ENCODE data around the gene ZPR1. TPM values are rescaled to one million over a fixed set of nuclear protein-coding genes. Genes with fewer than 3 reads are reported as not detected.

Gene ZPR1
- total and polyA plus RNA-seq, 2 donors (not counting 1 experiment from before 2014, with no cell fraction given), result 17.9 to 63.1 TPM

DNA sequence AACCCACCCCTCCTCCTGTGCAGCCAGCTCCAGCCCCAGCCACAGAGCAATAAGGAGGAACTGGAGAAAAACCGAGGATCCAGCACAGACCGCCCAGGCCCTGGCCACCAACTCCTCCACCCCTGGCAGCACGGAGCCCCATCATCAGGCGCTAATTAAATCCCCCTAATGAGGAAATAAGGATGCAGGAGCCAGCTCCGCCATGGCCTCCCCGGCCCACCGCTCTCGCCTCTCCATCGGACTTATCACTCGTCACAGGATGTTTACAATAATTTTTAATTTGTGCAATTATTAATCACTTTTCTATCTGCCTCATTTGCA is 57.6 kb downstream of the ZPR1 start:
- ATAC-seq (ENCODE audit: low read depth), result no peak
- WGBS (ENCODE audit: insufficient coverage), result 90% methylated on average over 2 of the region's 10 CpGs
- Histone ChIP-seq H3K4me2 (replicated peaks; ENCODE audit: low read depth, low read length, poor library complexity, severe bottlenecking) (no peak overlapping the region), H3K4me1 (ENCODE audit: control insufficient read depth in 2 of 2, insufficient read depth in 2 of 2, low read length in 2 of 2) (peaks cover 0 to 12% of the 10 kb centered on the region in 2 donors), H3K9me3 (ENCODE audit: control extremely low read depth in 1 of 3, control insufficient read depth in 2 of 3, insufficient read depth in 1 of 3, low read length in 2 of 3) (no peaks in the 10 kb centered on the region), H3K79me2 (ENCODE audit: control insufficient read depth, insufficient read depth, low read length) (no peaks in the 10 kb centered on the region), H3K27me3 (replicated peaks in 1 of 4; ENCODE audit: control extremely low read depth in 1 of 4, control insufficient read depth in 3 of 4, insufficient read depth in 4 of 4, low read length in 3 of 4) (no peaks in the 10 kb centered on the region), H3K36me3 (replicated peaks in 1 of 2; ENCODE audit: control extremely low read depth in 1 of 2, control insufficient read depth in 1 of 2, extremely low read depth in 1 of 2, insufficient read depth in 2 of 2, low read length in 1 of 2) (no peaks in the 10 kb centered on the region), H4K20me1 (ENCODE audit: control insufficient read depth, insufficient read depth, low read length, poor library complexity, severe bottlenecking) (no peaks in the 10 kb centered on the region), H2AFZ (ENCODE audit: insufficient read depth, low read depth, low read length, poor library complexity, severe bottlenecking) (no peak overlapping the region), H3K9ac (ENCODE audit: low read length) (no peak overlapping the region), H3K4me3 (ENCODE audit: control extremely low read depth in 1 of 5, extremely low read depth in 1 of 5, insufficient read depth in 1 of 5, low read depth in 2 of 5, low read length in 4 of 5) (no peak overlapping the region), H3K27ac (ENCODE audit: low read length in 2 of 2) (no peak overlapping the region)
- POLR2A ChIA-PET, result no interaction called here
- CTCF ChIA-PET, result no interaction called here
- TF ChIP-seq, protein P1, sequence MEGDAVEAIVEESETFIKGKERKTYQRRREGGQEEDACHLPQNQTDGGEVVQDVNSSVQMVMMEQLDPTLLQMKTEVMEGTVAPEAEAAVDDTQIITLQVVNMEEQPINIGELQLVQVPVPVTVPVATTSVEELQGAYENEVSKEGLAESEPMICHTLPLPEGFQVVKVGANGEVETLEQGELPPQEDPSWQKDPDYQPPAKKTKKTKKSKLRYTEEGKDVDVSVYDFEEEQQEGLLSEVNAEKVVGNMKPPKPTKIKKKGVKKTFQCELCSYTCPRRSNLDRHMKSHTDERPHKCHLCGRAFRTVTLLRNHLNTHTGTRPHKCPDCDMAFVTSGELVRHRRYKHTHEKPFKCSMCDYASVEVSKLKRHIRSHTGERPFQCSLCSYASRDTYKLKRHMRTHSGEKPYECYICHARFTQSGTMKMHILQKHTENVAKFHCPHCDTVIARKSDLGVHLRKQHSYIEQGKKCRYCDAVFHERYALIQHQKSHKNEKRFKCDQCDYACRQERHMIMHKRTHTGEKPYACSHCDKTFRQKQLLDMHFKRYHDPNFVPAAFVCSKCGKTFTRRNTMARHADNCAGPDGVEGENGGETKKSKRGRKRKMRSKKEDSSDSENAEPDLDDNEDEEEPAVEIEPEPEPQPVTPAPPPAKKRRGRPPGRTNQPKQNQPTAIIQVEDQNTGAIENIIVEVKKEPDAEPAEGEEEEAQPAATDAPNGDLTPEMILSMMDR (IDR thresholded peaks at IDR 0.05), result no peak
- no peak for TF ChIP-seq EZH2 (IDR thresholded peaks at IDR 0.05; ENCODE audit: borderline replicate concordance, insufficient read depth, low read depth, low read length, poor library complexity, severe bottlenecking)
- Mint-ChIP-seq H3K4me3 (no peak overlapping the region), H3K4me1 (peaks cover 15% of the 10 kb centered on the region), H3K27ac (no peak overlapping the region), H3K9me3 (ENCODE audit: insufficient read depth) (no peaks in the 10 kb centered on the region), H3K27me3 (peaks cover 7% of the 10 kb centered on the region)
- DNase-seq, result no peak
- intact Hi-C loops (cut with micrococcal nuclease), result no loop called here

DNA sequence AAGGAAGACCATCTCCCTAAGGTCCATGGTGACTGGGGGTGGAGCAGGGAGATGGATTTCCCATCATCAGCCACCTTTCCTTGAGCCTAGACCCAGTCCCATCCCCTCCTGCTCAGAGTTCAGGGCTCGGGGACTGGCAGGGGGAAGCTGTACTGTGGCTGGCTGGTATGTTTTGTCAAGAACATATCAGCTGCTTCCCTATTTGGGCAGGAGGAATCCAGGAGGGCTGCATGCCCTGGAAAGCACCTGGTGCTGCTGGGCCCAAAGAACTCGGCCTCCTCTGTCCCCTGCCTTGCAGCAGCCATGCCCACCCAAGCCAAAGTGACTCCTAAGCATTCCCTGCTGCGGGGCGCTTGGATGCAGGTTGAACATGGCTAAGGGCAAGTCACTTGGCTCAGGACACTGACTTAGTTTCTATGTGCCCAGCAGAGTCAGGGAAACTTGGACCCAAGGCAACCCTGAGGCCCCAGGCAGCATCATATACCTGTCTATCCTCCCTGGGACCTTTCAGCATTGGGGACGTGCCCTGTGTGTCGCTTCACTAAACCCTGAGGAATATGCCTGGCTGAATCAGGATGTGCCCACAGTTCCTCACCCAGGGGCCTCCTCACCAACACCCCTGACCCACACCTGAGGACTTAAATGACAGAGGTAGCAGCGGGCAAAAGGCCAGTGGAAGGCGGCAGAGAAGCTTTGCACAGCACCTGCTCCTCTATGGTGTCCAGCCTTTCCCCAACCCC is 58.2 kb downstream of the ZPR1 start:
- H3K4me2 ChIP-seq (replicated peaks; ENCODE audit: low read depth, low read length, poor library complexity, severe bottlenecking), result no peak overlapping the region
- no peaks in the 10 kb centered on the region for H3K27me3 ChIP-seq (replicated peaks in 1 of 4; ENCODE audit: control extremely low read depth in 1 of 4, control insufficient read depth in 3 of 4, insufficient read depth in 4 of 4, low read length in 3 of 4)
- no peak overlapping the region for H3K9ac ChIP-seq (ENCODE audit: low read length)
- H3K27ac Mint-ChIP-seq, result no peak overlapping the region
- no peak for DNase-seq
- intact Hi-C loops (cut with micrococcal nuclease), result no loop called here
- peaks cover 10% of the 10 kb centered on the region for H3K27me3 Mint-ChIP-seq
- no peaks in the 10 kb centered on the region for H3K9me3 ChIP-seq (ENCODE audit: control extremely low read depth in 1 of 3, control insufficient read depth in 2 of 3, insufficient read depth in 1 of 3, low read length in 2 of 3)
- no peak overlapping the region for H3K27ac ChIP-seq (ENCODE audit: low read length in 2 of 2)
- H3K4me1 ChIP-seq (ENCODE audit: control insufficient read depth in 2 of 2, insufficient read depth in 2 of 2, low read length in 2 of 2), result peaks cover 0 to 12% of the 10 kb centered on the region in 2 donors
- ChIA-PET CTCF (no interaction called here), POLR2A (no interaction called here)
- no peak overlapping the region for H3K4me3 Mint-ChIP-seq
- H3K36me3 ChIP-seq (replicated peaks in 1 of 2; ENCODE audit: control extremely low read depth in 1 of 2, control insufficient read depth in 1 of 2, extremely low read depth in 1 of 2, insufficient read depth in 2 of 2, low read length in 1 of 2), result no peaks in the 10 kb centered on the region
- no peak overlapping the region for H3K4me3 ChIP-seq (ENCODE audit: control extremely low read depth in 1 of 5, extremely low read depth in 1 of 5, insufficient read depth in 1 of 5, low read depth in 2 of 5, low read length in 4 of 5)
- WGBS (ENCODE audit: insufficient coverage), result 88% methylated on average over 7 of the region's 8 CpGs
- no peak for ATAC-seq (ENCODE audit: low read depth)
- H2AFZ ChIP-seq (ENCODE audit: insufficient read depth, low read depth, low read length, poor library complexity, severe bottlenecking), result no peak overlapping the region
- H4K20me1 ChIP-seq (ENCODE audit: control insufficient read depth, insufficient read depth, low read length, poor library complexity, severe bottlenecking), result no peaks in the 10 kb centered on the region
- no peaks in the 10 kb centered on the region for H3K79me2 ChIP-seq (ENCODE audit: control insufficient read depth, insufficient read depth, low read length)
- TF ChIP-seq EZH2 (IDR thresholded peaks at IDR 0.05; ENCODE audit: borderline replicate concordance, insufficient read depth, low read depth, low read length, poor library complexity, severe bottlenecking), result no peak
- TF ChIP-seq, protein P1 (IDR thresholded peaks at IDR 0.05), result no peak
- peaks cover 15% of the 10 kb centered on the region for H3K4me1 Mint-ChIP-seq
- no peaks in the 10 kb centered on the region for H3K9me3 Mint-ChIP-seq (ENCODE audit: insufficient read depth)
